A549 (cell line): Measurements from ENCODE around the gene VWA5B1. TPM values are rescaled to one million over a fixed set of nuclear protein-coding genes. Genes with fewer than 3 reads are reported as not detected.

Source experiments
- ATAC-seq, 2 experiments: fragments of 200-7000 bp in 1 of 2; fragments of >200 bp in 1 of 2; cut with Nextera tagmentation in 1 of 2; cut with Tn5 transposase in 1 of 2; 3 replicates each; pipeline versions ENCODE4 v1.8.0 to v1.9.1; 2018 to 2020; ENCODE audit warnings: mild to moderate bottlenecking in 1 of 2, moderate library complexity in 1 of 2
- CTCF ChIA-PET: fragments of 300-600 bp; sonication (Branson Sonifier 250); formaldehyde crosslinking; extraction: SDS; loops from one replicate; lab custom pipeline; 2021; ENCODE audit warnings: antibody characterized with exemption, inconsistent platforms; lab: Yijun Ruan, JAX
- POLR2A ChIA-PET: fragments of 350-600 bp; formaldehyde crosslinking; extraction: SDS; loops from one replicate; lab custom pipeline; 2021; ENCODE audit warnings: antibody characterized with exemption, inconsistent platforms; lab: Yijun Ruan, JAX
- DNase-seq, 2 experiments: peaks; one replicate each; pipeline versions ENCODE4 v3.0.0 to v3.0.0-alpha.2; 2011 to 2016; ENCODE audit warnings: low read depth in 1 of 2, low spot score in 1 of 2
- FAIRE-seq: peaks from 2 replicates; lab custom pipeline; 2011; peaks lifted over from hg19 to GRCh38; lab: Jason Lieb, UNC
- H3K27ac ChIP-seq, 2 experiments: fragments of >200 bp; sonication (Bioruptor Twin); formaldehyde crosslinking; 3 replicates each; pipeline ENCODE4 v1.5.1; 2016 to 2017
- H3K4me1 ChIP-seq: fragments of >200 bp; sonication (Bioruptor Twin); formaldehyde crosslinking; 3 replicates; pipeline ENCODE4 v1.6.1; 2016
- H3K4me2 ChIP-seq: fragments of >200 bp; sonication (Bioruptor Twin); formaldehyde crosslinking; 3 replicates; pipeline ENCODE4 v1.6.1; 2016
- H3K4me3 ChIP-seq: fragments of >200 bp; sonication (Bioruptor Twin); formaldehyde crosslinking; 3 replicates; pipeline ENCODE4 v1.5.1; 2016
- H3K9me3 ChIP-seq: fragments of >200 bp; sonication (Bioruptor Twin); formaldehyde crosslinking; 3 replicates; pipeline ENCODE4 v1.6.1; 2016
- BCL3 ChIP-seq: fragments of >200 bp; sonication (Bioruptor Twin); formaldehyde crosslinking; IDR thresholded peaks from 3 replicates; pipeline ENCODE4 v1.6.1; 2016
- CBX2 ChIP-seq: fragments of 200-600 bp; sonication (generic); IDR thresholded peaks from 2 replicates; pipeline ENCODE4 v1.6.1; 2016; ENCODE audit warnings: low read depth, mild to moderate bottlenecking, borderline replicate concordance
- E2F6 ChIP-seq: IDR thresholded peaks from 2 replicates; pipeline ENCODE4 v1.6.1; 2012; ENCODE audit warnings: low read depth, borderline replicate concordance
- FOSL2 ChIP-seq, 2 experiments: fragments of 450-650 bp in 1 of 2; fragments of >200 bp in 1 of 2; sonication (Bioruptor Twin) in 1 of 2; formaldehyde crosslinking; IDR thresholded peaks; 2 replicates each; pipeline versions ENCODE4 v1.5.0 to v1.6.1; 2016 to 2020; ENCODE audit warnings: mild to moderate bottlenecking in 1 of 2, moderate library complexity in 1 of 2
- HEYL ChIP-seq: fragments of 250-450 bp; sonication (Bioruptor Pico); IDR thresholded peaks from 2 replicates; pipeline ENCODE4 v1.8.0; 2021; ENCODE audit warnings: mild to moderate bottlenecking, moderate library complexity
- JUN ChIP-seq, 2 experiments: fragments of >200 bp; sonication (Bioruptor Twin); formaldehyde crosslinking; IDR thresholded peaks; 2 replicates in 1 of 2; 3 replicates in 1 of 2; pipeline ENCODE4 v1.6.1; 2016 to 2017
- MAFK ChIP-seq: fragments of 450-650 bp; IDR thresholded peaks from 2 replicates; pipeline ENCODE4 v1.6.1; 2014; ENCODE audit not compliant: partially characterized antibody
- MAZ ChIP-seq: fragments of 150-350 bp; IDR thresholded peaks from 2 replicates; pipeline ENCODE4 v1.6.1; 2014; ENCODE audit warnings: antibody characterized with exemption, low read depth, low read length, borderline replicate concordance
- NPAS2 ChIP-seq: fragments of 250-450 bp; sonication (Bioruptor Pico); IDR thresholded peaks from 2 replicates; pipeline ENCODE4 v1.8.0; 2022; ENCODE audit warnings: mild to moderate bottlenecking, moderate library complexity, borderline replicate concordance
- NR3C1 ChIP-seq: fragments of >200 bp; sonication (Bioruptor Twin); formaldehyde crosslinking; IDR thresholded peaks from 3 replicates; pipeline ENCODE4 v1.6.1; 2017
- PHF8 ChIP-seq: fragments of 200-600 bp; sonication (generic); IDR thresholded peaks from 2 replicates; pipeline ENCODE4 v1.6.1; 2016; ENCODE audit warnings: low read depth, mild to moderate bottlenecking, antibody characterized with exemption, moderate library complexity, borderline replicate concordance
- POLR2A ChIP-seq: IDR thresholded peaks from 2 replicates; pipeline ENCODE4 v1.6.1; 2012; ENCODE audit warnings: mild to moderate bottlenecking, low read length
- POLR2AphosphoS2 ChIP-seq: conservative IDR thresholded peaks from 2 replicates; pipeline ENCODE4 v1.6.1; 2012; ENCODE audit warnings: low read length, improper control_type of control experiment, inconsistent platforms
- RCOR1 ChIP-seq: fragments of 150-350 bp; IDR thresholded peaks from 2 replicates; pipeline ENCODE4 v1.6.1; 2014; ENCODE audit warnings: antibody characterized with exemption, low read length, low read depth
- RFX5 ChIP-seq: fragments of 450-650 bp; IDR thresholded peaks from 2 replicates; pipeline ENCODE4 v1.7.1; 2014; ENCODE audit warnings: antibody characterized with exemption, mild to moderate bottlenecking, moderate library complexity
- WGBS: methylation state at CpG from one replicate; pipeline ENCODE4 v1.1.6; 2017; ENCODE audit errors: missing lambda C conversion rate; 5-methylcytosine and 5-hydroxymethylcytosine counted together
- polyA plus RNA-seq, 4 experiments: library from polyadenylated mRNA; depleted of rRNA in 3 of 4; stranded (reverse); fragments of >200 nt; fragmentation: RNase III in 1 of 4; extraction: RNeasy Plus Mini Kit Qiagen cat#74134 plus additional on column Dnase treatment in 1 of 4; gene quantifications; 2 replicates in 3 of 4; 3 replicates in 1 of 4; pipeline ENCODE4 v1.2.3, GENCODE V29; 2011 to 2017

VWA5B1 gene
- polyA plus RNA-seq, 2 of the 4 experiments (the other 2 are of a cell fraction): not detected

GRCh38 chr1:20255666-20256065 is 35.0 kb upstream of the VWA5B1 start:
- ChIA-PET CTCF (interaction anchor here (0.8 to 1.3 kb wide), 5 partner anchors 9 to 239 kb away, joined by 3 to 7 read pairs (median 3); no protein-coding TSS in a partner anchor), POLR2A (no interaction called here)
- Histone ChIP-seq H3K4me3 (no peak overlapping the region), H3K4me2 (peak overlapping the region; percentile 68), H3K4me1 (peaks cover 18% of the 10 kb centered on the region), H3K27ac (peak overlapping the region; percentile 11 to 56; a peak in 4 of 6 replicates)
- 4% methylated on average over 7 of the region's 7 CpGs for WGBS
- peak; percentile 17 to 60 for DNase-seq
- TF ChIP-seq HEYL (CRISPR knock-in tag): no peak
- 0 out of 2 replicates have a peak, but pooled peaks have one; percentile 27 for TF ChIP-seq FOSL2 (IDR thresholded peaks at IDR 0.05)
- peak; percentile 73 for TF ChIP-seq FOSL2 (CRISPR knock-in tag; IDR thresholded peaks at IDR 0.05)
- TF ChIP-seq, all 56 proteins: peak for 1
- no peak for FAIRE-seq
- peak; percentile 84 to 89 for ATAC-seq
- H3K9me3 ChIP-seq: no peaks in the 10 kb centered on the region

- ChIA-PET CTCF (interaction anchor here (1.1 to 1.7 kb wide), 2 partner anchors 46 to 234 kb away, joined by 3 to 4 read pairs; no protein-coding TSS in a partner anchor), POLR2A (no interaction called here)
- no peak for DNase-seq
- no peaks in the 10 kb centered on the region for H3K9me3 ChIP-seq
- TF ChIP-seq MAFK: no peak
- no peak for ATAC-seq
- FAIRE-seq: no peak
- WGBS: 72% methylated on average over 3 of the region's 3 CpGs
- H3K4me2 ChIP-seq: no peak overlapping the region
- H3K4me1 ChIP-seq: peaks cover 9% of the 10 kb centered on the region; the same call in 2 of the 3 replicates
- H3K4me3 ChIP-seq: no peak overlapping the region
- no peak overlapping the region for H3K27ac ChIP-seq
Measured at GRCh38 chr1:20259646-20260045, 31.0 kb upstream of the VWA5B1 start.

- CTCF ChIA-PET: interaction anchor here (1.2 to 1.7 kb wide), 2 partner anchors 27 to 48 kb away, joined by 4 to 6 read pairs; no protein-coding TSS in a partner anchor
- Histone ChIP-seq H3K4me2 (no peak overlapping the region), H3K4me1 (0 out of 3 replicates have a peak, but pooled peaks cover 2% of the 10 kb centered on the region), H3K9me3 (no peaks in the 10 kb centered on the region), H3K4me3 (no peak overlapping the region), H3K27ac (no peak overlapping the region)
- 80% methylated on average over 3 of the region's 5 CpGs for WGBS
- ATAC-seq: no peak
- no peak for DNase-seq
- POLR2A ChIA-PET: no interaction called here
- no peak for FAIRE-seq
- no peak for TF ChIP-seq CBX2
Measured at GRCh38 chr1:20261095-20261494, 29.6 kb upstream of the VWA5B1 start.

GRCh38 chr1:20262810-20263534 is 27.7 kb upstream of the VWA5B1 start:
- ChIA-PET CTCF (interaction anchor here (0.6 to 1.4 kb wide), 3 partner anchors 13 to 50 kb away, joined by 3 read pairs; no protein-coding TSS in a partner anchor), POLR2A (no interaction called here)
- no peak for DNase-seq
- Histone ChIP-seq H3K4me3 (no peak overlapping the region), H3K4me1 (no peaks in the 10 kb centered on the region), H3K4me2 (no peak overlapping the region), H3K27ac (no peak overlapping the region), H3K9me3 (no peaks in the 10 kb centered on the region)
- no peak for FAIRE-seq
- 84% methylated on average over 7 of the region's 8 CpGs for WGBS
- no peak for ATAC-seq
- TF ChIP-seq BCL3 (no peak), RCOR1 (no peak), MAZ (no peak), RFX5 (no peak), PHF8 (no peak), CBX2 (no peak), JUN (IDR thresholded peaks at IDR 0.05) (no peak), NR3C1 (no peak)

GRCh38 chr1:20265250-20265649 is 25.4 kb upstream of the VWA5B1 start:
- ChIA-PET CTCF (interaction anchor here (1.3 to 1.4 kb wide), 2 partner anchors 13 to 52 kb away, joined by 3 read pairs; no protein-coding TSS in a partner anchor), POLR2A (no interaction called here)
- 54% methylated on average over 4 of the region's 4 CpGs for WGBS
- ATAC-seq: no peak
- FAIRE-seq: no peak
- Histone ChIP-seq H3K4me1 (no peaks in the 10 kb centered on the region), H3K4me2 (no peak overlapping the region), H3K27ac (no peak overlapping the region), H3K9me3 (no peaks in the 10 kb centered on the region), H3K4me3 (no peak overlapping the region)
- no peak for TF ChIP-seq JUN (IDR thresholded peaks at IDR 0.05)
- no peak for TF ChIP-seq NPAS2 (CRISPR knock-in tag)
- TF ChIP-seq POLR2AphosphoS2: no peak
- TF ChIP-seq POLR2A: no peak
- TF ChIP-seq MAFK: no peak
- TF ChIP-seq E2F6: no peak
- DNase-seq: no peak
